ENCODE measurements around the gene RRP36. TPM values are rescaled to one million over a fixed set of nuclear protein-coding genes. Genes with fewer than 3 reads are reported as not detected.
"Not testable (repeated sequence)": the region's sequence is repeated elsewhere in the genome, so short reads cannot be mapped to it uniquely, and the experiment has no call there.

The RRP36 gene
- total RNA-seq, 1 experiment from 2014 or later, result 128 TPM

DNA sequence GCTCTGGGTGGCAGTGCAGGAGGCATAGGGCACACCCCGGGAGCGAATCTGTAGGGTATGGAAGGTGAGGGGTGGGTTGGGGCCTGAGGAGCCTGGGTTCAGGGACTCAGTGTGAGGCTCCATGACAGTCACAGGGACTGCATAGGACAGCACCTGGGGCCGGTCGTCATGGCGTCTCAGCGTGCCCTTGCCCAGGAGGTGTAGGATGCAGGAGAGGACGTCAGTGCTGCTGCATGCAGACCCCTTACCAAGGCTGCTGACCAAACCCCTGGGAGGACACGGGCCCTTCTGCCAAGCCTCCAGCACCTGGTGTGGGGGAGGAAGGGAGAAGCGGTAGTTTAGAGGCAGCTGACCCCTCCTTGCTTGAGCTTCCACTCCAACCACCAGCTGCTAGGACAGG lies 16.3 kb downstream of the RRP36 start:
- no peak for DNase-seq (ENCODE audit: low read depth)

GRCh38 chr6:43038727-43039126 lies 17.3 kb downstream of the RRP36 start:
- DNase-seq (ENCODE audit: low read depth), result no peak

- DNase-seq (ENCODE audit: low read depth), result no peak
Measured at GRCh38 chr6:43040542-43041257, 19.3 kb downstream of the RRP36 start.

- not testable (repeated sequence) for DNase-seq (ENCODE audit: low read depth)
Measured at GRCh38 chr6:43041475-43041874, 20.1 kb downstream of the RRP36 start.

DNA sequence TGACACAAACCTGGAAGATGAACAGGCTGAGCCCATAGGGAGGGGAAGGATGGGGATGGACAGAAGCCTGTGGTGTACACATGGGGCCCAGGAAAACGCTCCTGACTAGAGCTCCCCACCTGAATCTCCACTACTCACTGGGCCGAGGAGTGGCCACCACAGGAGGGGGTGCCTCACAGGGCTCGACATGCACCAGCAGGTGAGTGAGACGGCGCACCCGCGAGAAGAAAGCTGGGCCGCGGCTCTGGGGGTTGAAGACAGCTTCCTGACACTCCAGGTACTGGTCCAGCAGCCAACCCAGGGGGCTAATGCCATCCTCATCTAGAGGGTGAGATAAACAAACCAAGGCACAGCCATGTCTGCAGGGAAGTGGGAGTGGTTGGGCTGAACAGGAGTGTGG lies 21.9 kb downstream of the RRP36 start:
- DNase-seq (ENCODE audit: low read depth), result no peak

DNA sequence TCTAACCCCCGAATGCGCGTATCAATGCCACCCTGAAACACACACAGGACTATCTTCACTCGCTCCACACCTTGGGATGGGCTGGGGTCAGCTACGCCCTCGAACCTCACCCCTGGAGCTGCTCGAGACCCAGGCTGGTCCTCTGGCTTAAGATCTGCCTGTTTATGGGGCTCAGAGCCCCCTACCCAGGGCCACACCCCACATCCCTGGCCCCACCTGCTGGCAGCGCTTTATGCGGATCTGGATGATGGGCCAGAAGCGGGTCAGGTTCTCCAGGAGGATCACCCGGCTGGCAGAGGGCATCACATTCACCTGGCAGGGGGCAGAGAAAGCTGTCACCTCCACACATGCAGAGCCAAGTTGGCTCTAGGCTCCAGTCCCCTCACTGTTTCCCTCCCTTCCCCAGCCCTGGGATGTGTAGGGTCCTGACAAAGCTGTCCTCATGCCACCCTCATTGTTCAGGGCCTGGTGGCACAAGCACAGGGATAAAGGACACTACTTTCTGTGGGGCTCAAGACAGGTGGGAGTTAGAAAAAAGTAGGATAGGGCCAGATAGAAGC lies 24.0 kb downstream of the RRP36 start:
- no peak for DNase-seq (ENCODE audit: low read depth)

DNA sequence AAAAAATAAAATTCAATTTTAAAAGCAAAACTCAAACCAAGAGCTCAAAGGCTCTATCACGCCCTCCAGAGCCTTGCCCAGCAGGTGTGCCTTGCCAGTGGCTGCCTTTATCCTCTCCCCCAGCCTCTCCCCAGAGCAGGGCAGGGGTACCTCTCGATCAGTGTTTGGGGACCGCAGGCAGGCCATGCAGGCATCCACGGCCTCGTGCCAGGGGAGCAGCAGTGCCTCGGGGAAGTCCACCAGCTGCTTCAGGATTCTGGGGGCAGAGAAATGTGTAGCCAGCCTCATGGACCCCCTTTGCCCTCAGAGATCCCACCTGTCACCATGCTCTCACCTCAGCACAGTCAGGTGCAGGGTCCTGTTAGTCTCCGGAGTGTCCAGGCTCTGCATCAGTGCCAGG lies 26.6 kb downstream of the RRP36 start:
- DNase-seq (ENCODE audit: low read depth), result no peak

DNA sequence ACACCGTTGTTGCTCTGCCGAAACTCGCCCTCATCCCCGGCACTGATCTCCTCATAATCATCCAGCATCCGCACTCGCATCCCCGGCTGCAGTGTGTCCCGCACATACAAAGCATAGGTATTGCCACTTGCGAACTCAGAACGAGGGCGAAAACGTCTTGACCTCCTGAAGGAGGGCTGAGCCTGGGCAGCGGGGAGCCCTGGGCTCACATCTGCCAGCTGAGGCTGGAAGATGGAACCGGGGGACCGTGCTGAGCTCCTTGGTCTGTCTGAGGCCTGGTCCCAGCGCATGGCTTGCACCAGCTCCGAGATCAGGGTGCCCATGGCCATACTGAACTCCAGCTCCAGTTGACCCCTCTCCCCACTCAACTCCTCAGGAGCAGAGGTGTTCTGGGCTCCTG lies 29.6 kb downstream of the RRP36 start:
- no peak for DNase-seq (ENCODE audit: low read depth)

DNA sequence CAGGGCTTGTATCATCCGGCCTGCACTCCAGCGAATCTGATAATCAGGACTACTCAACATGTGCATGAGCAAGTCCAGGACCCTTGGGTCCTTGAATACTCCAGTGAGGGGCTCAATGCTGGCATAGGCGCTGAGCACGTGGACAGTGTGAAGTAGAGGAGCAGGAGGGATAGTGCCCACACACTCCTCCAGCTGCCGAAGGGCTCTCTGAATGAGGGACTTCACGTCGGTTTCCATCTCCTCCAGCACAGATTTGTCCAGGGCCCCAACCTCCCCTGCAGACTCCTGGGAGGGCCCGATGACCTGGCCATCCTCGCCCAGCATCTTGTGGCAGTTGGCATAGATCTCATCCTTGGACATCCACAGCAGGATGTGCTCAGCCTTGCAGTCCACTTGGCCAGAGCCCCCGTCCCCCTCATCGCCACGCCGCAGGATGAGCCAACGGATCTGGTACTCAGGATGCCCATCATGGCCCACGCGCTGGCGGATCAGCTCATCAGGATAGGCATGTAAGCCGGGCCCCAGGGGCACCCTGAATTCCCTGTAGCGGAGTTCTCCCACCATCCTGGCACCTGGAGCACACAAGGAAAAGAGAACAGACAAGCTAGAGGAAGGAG lies 30.9 kb downstream of the RRP36 start:
- DNase-seq (ENCODE audit: low read depth), result no peak

GRCh38 chr6:43052842-43053544 lies 31.6 kb downstream of the RRP36 start:
- DNase-seq (ENCODE audit: low read depth), result peak; percentile 36

- peak; percentile 93 for DNase-seq (ENCODE audit: low read depth)
Measured at GRCh38 chr6:43053545-43054205, 32.3 kb downstream of the RRP36 start, which contains the start of gene CUL7. TSS of gene CUL7 (minus strand) at chr6:43053851. CDS start at chr6:43052788, 1,063 bp downstream.

DNA sequence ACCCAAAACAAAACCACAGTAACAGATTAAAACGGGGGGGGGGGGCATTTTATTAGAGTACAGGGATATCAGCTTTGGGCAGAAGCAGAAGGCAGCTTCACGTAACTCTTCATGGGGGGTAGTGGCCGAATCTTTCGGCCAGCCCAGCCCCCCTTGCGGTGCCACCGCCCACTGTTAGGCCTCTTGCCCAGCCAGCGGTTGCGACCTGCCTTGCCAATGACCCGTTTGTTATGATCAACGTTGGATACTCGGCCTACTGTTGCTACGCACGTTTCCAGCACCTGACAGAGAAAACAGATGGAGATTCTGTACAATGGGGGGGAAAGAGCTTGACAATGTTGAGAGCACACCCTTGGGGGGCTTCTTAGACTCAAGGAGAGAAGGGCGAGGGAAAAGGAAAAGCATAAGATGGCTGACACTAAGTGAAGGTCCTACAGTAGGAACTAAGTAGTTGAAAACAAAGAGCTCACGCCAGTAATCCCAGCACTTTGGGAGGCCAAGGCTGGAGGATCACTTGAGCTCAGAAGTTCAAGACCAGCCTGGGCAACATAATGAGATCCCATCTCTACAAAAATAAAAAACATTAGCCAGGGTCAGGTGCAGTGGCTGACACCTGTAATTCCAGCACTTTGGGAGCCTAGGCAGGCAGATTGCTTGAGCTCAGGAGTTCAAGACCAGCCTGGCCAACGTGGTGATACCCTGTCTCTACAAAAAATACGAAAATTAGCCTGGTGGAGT lies 33.0 kb downstream of the RRP36 start:
- DNase-seq (ENCODE audit: low read depth), result no peak

DNA sequence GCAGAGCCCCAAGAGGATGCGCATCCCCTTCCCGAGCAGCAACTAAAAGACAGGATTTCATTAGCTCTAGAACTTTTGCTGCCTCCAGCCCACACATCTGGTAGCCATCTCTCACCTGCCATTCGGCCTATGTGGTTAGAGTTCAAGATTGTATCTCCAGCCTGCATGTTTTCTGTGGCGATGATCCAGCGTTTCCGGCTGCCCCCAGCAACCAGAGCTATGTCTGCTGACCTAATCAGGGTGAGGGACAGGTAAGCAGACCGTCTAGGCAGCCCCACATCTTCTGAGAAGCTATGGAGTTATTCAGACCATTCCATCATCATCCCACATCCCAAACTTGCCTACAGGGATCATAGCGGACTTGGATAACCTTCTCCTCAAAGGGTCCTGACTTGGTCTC lies 34.5 kb downstream of the RRP36 start:
- DNase-seq (ENCODE audit: low read depth), result no peak

DNA sequence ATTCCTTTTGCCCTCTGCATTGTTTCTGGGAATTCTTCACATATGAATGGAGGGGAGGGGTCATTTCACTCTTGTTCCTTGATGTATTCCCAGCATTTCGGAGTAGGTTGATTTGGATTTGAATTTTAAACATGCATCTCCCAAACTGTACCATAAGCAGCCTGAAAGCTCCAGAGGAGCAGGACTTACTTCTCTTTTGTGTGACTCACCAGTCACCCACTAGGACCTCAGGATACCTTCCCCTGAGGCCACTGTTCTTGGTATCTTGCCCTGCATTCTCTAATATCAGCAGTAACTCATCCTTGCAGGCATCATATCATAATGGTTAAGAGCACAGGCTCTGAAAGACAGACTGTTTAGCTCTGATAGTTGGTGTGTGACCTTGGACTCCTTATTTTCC lies 37.1 kb downstream of the RRP36 start:
- no peak for DNase-seq (ENCODE audit: low read depth)

DNA sequence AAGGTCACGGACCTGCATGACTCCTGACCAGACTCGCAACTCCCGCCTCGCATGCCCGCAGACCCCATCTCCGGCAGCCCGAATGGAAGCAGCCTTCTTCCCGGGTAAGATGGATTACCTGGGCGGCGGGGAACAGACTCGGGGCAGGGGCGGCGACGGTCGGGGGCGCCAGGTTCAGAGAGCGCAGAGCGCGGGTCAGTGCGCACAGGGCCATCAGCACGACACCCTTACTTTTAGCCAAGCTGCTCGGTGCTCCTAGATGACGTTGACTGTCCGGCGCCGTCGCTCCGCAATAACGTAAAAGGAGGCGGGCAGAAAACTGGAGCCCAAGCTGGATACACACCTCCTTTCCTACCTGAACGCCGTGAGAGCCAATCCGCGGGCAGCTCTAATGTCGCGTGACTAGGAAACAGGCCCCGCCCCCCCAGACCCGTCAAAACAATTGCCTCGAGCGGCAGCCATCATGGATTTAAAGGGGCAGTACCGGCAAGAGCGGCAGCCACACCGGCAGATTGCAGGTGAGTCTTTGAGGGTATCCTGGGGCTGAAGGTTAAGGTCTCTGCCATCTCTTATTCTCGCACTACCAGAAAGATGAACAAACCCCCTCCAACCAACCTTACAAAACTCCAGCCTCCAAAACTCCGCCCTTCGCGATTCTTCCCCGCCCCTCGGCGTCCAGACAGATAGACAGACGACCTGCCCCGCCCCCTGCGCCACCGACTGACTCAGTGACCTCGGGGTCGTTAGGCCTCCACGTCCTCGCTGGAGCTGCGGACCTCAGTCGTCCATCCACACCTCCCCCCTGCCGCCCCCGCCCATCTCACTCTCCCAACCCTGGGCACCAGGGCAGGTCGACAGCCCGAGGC lies 38.0 kb downstream of the RRP36 start, which contains the start of the genes KLC4 and MRPL2:
Gene KLC4, plus strand, starts transcription at position 464 of the 866 bp plus-strand sequence. CDS start 1,705 bp downstream, outside the sequence.
Gene MRPL2, minus strand, starts transcription at position 267 of the 866 bp plus-strand sequence. Its CDS starts 53 bp downstream, at position 214.
- peak; percentile 98 for DNase-seq (ENCODE audit: low read depth)

GRCh38 chr6:43060034-43060754 lies 38.8 kb downstream of the RRP36 start:
- DNase-seq (ENCODE audit: low read depth), result no peak

DNA sequence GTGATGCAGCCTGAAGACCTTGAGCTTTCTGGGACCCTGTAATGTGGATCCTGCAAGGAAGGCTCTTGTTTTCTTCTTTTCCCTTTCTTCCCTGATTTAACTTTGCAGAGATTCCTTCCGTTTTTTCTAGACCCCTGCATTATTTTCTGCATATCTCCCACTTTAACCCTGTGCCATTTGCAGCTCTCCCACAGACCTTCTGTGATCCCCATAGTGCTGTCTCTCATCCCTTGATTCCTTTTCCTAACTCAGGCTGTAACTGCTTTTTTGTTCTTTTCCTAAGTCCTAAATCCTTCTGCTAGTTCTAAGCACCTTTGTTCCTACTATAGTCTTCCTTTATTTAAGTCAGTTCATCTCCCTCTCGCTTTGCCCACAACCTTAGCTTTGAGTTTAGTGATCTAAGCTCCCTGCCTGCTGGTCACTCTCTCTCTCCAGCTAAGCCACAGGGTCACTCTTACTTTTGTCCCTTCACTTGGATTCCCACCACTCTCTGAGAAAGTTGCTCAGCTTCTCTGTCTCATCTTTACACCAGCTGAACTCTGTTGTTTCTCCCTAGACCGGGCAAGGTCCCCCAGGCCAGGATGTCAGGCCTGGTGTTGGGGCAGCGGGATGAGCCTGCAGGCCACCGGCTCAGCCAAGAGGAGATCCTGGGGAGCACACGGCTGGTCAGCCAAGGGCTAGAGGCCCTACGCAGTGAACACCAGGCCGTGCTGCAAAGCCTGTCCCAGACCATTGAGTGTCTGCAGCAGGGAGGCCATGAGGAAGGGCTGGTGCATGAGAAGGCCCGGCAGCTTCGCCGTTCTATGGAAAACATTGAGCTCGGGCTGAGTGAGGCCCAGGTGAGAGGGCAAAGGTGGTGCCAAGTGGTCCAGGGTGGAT lies 39.6 kb downstream of the RRP36 start:
- no peak for DNase-seq (ENCODE audit: low read depth)

DNA sequence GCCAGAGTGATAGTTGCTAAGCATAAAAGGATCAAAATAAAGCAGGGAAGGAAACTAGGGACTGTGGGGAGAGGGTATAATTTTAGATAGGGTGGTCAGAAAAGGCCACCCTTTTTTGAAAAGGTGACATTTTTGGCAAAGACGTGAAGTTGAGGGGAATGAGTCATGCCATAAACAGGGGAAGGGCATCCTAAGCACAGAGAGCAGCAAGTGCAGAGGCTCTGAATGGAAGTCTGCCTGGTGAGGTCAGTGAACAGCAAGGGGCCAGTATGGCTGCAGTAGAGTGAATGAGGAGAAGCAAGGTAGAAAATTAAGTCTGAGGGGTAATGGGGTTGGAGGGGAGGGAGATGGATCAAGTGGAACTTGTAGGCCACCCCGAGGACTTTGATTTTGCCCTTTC lies 40.4 kb downstream of the RRP36 start:
- DNase-seq (ENCODE audit: low read depth), result no peak

Data from LHCN-M2 (cell line).